ENCODE results near the gene RECK. TPM values are rescaled to one million over a fixed set of nuclear protein-coding genes. Genes with fewer than 3 reads are reported as not detected.

RECK gene
- total and polyA plus RNA-seq, 3 donors from 2014 or later: 10.1 to 17.6 (median 15.4) TPM

DNA sequence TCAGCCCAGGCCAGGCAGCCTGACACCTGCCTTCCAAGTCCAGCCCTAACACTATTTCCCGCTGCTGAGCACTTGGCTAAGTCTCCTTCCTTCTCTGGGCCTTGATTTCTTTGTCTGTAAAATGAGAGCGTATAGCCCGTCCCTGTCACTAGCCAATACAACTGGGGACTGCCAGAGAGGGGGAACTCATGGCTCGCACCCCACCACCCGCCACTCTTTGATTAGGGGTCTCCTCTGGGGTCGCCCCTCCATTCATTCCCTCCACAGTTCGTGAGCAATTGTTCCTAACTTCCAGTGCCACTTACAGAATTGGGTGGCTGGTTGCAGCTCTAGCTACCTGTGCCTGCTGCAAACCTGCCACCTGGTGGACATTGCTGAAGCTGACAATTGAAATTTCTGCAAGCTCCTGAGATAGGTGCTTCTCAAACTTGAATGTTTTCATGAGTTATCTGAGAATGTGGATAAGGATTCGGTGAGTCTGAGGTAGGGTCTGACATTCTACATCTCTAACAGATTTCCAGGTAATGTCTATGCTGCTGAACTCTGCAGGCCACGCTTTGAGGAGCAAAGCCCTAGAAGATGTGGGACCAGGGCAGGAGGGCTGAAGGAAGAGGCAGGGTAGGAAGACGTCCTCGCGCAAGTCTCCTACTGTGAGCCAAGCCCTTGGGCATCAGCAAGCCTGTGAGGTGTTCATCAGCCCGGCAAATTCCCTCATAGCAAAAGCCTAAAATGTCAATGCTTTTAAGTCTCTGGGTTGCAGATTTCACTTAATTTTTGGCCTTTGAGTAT, 13.3 kb upstream of the RECK start:
- Histone ChIP-seq H3K27ac (no peak overlapping the region), H3K4me1 (no peaks in the 10 kb centered on the region), H3K27me3 (no peaks in the 10 kb centered on the region), H3K9me3 (no peaks in the 10 kb centered on the region), H3K36me3 (ENCODE audit: low read depth, missing control alignments) (no peaks in the 10 kb centered on the region), H3K4me3 (no peak overlapping the region)
- 54 to 58% methylated on average over 13 of the region's 13 CpGs for WGBS, 2 donors
- intact Hi-C loops (cut with DNase I; ENCODE audit: low total_unique reads): no loop called here
- no peak for TF ChIP-seq POLR2A (IDR thresholded peaks at IDR 0.05)
- TF ChIP-seq, protein P1, sequence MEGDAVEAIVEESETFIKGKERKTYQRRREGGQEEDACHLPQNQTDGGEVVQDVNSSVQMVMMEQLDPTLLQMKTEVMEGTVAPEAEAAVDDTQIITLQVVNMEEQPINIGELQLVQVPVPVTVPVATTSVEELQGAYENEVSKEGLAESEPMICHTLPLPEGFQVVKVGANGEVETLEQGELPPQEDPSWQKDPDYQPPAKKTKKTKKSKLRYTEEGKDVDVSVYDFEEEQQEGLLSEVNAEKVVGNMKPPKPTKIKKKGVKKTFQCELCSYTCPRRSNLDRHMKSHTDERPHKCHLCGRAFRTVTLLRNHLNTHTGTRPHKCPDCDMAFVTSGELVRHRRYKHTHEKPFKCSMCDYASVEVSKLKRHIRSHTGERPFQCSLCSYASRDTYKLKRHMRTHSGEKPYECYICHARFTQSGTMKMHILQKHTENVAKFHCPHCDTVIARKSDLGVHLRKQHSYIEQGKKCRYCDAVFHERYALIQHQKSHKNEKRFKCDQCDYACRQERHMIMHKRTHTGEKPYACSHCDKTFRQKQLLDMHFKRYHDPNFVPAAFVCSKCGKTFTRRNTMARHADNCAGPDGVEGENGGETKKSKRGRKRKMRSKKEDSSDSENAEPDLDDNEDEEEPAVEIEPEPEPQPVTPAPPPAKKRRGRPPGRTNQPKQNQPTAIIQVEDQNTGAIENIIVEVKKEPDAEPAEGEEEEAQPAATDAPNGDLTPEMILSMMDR (IDR thresholded peaks at IDR 0.05): peak; percentile 27 to 77 (median 75)
- DNase-seq: peak; percentile 79

DNA sequence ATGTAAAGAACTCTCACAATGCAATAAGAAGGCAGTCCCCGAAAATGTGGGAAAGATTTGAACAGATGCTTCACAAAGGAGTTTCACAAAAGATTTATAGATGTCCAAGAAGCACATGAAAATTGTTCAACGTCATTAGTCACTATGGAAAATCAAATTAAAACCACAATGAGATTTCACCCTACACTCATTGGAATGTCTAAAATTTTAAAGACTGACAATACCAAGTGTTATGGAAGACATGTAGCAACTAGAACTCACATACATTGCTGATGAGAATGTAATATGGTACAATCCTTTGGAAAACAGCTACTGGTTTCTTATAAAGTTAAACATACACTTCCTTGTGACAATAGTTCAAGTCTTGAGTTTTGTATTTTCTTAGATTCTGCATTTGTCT, 11.0 kb upstream of the RECK start:
- Histone ChIP-seq H3K27me3 (no peaks in the 10 kb centered on the region), H3K4me1 (no peaks in the 10 kb centered on the region), H3K27ac (no peak overlapping the region), H3K36me3 (ENCODE audit: low read depth, missing control alignments) (no peaks in the 10 kb centered on the region), H3K9me3 (no peaks in the 10 kb centered on the region), H3K4me3 (no peak overlapping the region)
- intact Hi-C loops (cut with DNase I; ENCODE audit: low total_unique reads): no loop called here
- WGBS, 2 donors: 92 to 93% methylated on average over 2 of the region's 2 CpGs
- no peak for DNase-seq
- TF ChIP-seq, protein P1 (IDR thresholded peaks at IDR 0.05): no peak
- no peak for TF ChIP-seq POLR2A (IDR thresholded peaks at IDR 0.05)

DNA sequence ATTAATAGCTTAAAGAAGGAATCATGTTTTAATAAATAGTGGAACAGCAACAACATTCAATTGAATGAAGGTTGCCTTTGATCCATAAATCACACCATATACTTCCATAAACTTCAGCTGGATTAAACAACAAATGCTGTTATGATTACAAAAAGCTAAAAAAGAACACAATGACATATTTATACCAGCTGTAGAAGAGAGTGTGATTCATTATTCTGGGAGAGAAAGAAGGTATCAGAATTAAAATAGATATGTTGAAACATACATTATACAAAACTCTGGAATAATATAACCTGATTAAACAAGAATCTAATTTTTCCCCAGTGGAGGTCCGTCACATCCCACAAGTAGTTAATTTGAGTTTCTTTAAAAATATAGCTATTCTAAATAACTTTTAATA, 7.5 kb upstream of the RECK start:
- Histone ChIP-seq H3K27ac (no peak overlapping the region), H3K36me3 (ENCODE audit: low read depth, missing control alignments) (no peaks in the 10 kb centered on the region), H3K27me3 (no peaks in the 10 kb centered on the region), H3K4me3 (no peak overlapping the region), H3K4me1 (no peaks in the 10 kb centered on the region), H3K9me3 (no peaks in the 10 kb centered on the region)
- intact Hi-C loops (cut with DNase I; ENCODE audit: low total_unique reads): no loop called here
- WGBS, 2 donors: 70 to 88% methylated on average over 1 of the region's 1 CpG
- DNase-seq: no peak
- TF ChIP-seq, protein P1 (IDR thresholded peaks at IDR 0.05): no peak

DNA sequence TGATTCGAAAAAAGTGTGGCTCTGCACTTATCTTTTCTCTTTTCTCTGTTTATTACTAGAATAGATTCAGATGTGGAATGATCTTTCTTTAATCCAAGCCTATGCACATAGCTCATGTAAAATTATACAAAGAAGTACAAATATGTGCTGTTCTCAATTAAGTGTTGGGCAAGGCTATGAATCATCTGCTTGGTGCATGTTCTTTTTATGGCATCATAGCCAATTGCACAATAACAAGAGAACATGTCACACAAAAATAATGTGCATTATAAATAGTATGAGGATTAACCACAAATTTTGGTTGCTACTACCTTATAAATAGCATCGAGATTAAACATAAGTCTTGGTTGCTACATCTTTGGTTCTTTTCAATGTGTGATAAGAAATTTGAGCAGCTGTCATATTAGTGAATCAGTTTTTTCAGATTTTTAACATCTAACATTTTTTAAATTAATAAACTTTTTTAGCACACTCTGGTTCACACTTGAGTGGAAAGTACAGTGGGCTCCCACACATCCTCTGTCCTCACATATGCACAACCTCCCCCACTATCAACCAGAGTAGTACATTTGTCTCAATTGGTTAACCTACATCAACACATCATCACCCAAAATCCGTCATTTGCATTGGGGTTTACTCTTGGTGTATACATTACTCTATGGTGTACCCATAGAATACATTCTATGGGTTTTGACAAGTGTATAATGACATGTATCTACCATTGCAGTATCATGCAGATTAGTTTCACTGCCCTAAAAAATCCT, 6.8 kb upstream of the RECK start:
- intact Hi-C loops (cut with DNase I; ENCODE audit: low total_unique reads): no loop called here
- TF ChIP-seq, protein P1 (IDR thresholded peaks at IDR 0.05): no peak
- no peak for TF ChIP-seq POLR2A (IDR thresholded peaks at IDR 0.05)
- WGBS, 2 donors: 69 to 75% methylated on average over 3 of the region's 3 CpGs
- no peak overlapping the region for H3K4me3 ChIP-seq
- H3K27me3 ChIP-seq: no peaks in the 10 kb centered on the region
- H3K9me3 ChIP-seq: no peaks in the 10 kb centered on the region
- no peaks in the 10 kb centered on the region for H3K4me1 ChIP-seq
- H3K36me3 ChIP-seq (ENCODE audit: low read depth, missing control alignments): no peaks in the 10 kb centered on the region
- no peak for DNase-seq
- no peak overlapping the region for H3K27ac ChIP-seq
